WTC11 (cell line): ENCODE data around the gene TMEM43. TPM values are rescaled to one million over a fixed set of nuclear protein-coding genes. Genes with fewer than 3 reads are reported as not detected.

ENCODE experiments used
- ATAC-seq: fragments of 200-7000 bp; cut with Tn5 transposase; 2 replicates; pipeline ENCODE4 v1.10.0; 2021; ENCODE audit warnings: mild to moderate bottlenecking, moderate library complexity
- CTCF ChIA-PET: fragments of 300-600 bp; sonication (Branson Sonifier 250); formaldehyde crosslinking; loops from one replicate; lab custom pipeline; 2021; ENCODE audit warnings: antibody characterized with exemption; lab: Charles Lee
- POLR2A ChIA-PET: fragments of 350-600 bp; sonication (Branson Sonifier 250); formaldehyde crosslinking; loops from one replicate; lab custom pipeline; 2021; ENCODE audit warnings: antibody characterized with exemption; lab: Charles Lee
- DNase-seq: peaks from one replicate; pipeline ENCODE4 v3.0.0; 2021; ENCODE audit warnings: low spot score
- H3K27ac Mint-ChIP-seq: 2 replicates; pipeline ENCODE4 v1.8.0; 2021; ENCODE audit warnings: mixed read lengths
- H3K27me3 Mint-ChIP-seq: 2 replicates; pipeline ENCODE4 v1.8.0; 2021; ENCODE audit warnings: low read depth, mild to moderate bottlenecking, moderate library complexity, mixed read lengths
- H3K36me3 Mint-ChIP-seq: 2 replicates; pipeline ENCODE4 v1.8.0; 2021; ENCODE audit warnings: mixed read lengths
- H3K4me1 Mint-ChIP-seq: 2 replicates; pipeline ENCODE4 v1.8.0; 2022; ENCODE audit warnings: mixed read lengths
- H3K4me3 Mint-ChIP-seq: 2 replicates; pipeline ENCODE4 v1.8.0; 2021; ENCODE audit warnings: mild to moderate bottlenecking, moderate library complexity, mixed read lengths
- H3K9me3 Mint-ChIP-seq: 2 replicates; pipeline ENCODE4 v1.8.0; 2021; ENCODE audit warnings: mixed read lengths
- CBFB ChIP-seq: sonication (generic); formaldehyde crosslinking; IDR thresholded peaks from 2 replicates; pipeline ENCODE4 v1.8.1; 2022; ENCODE audit warnings: mild to moderate bottlenecking, low read depth, missing genetic modification reagents
- ESRRA ChIP-seq: sonication (generic); formaldehyde crosslinking; IDR thresholded peaks from 2 replicates; pipeline ENCODE4 v1.8.1; 2022; ENCODE audit warnings: mild to moderate bottlenecking, missing genetic modification reagents, borderline replicate concordance
- GRHL2 ChIP-seq: fragments of 250-450 bp; sonication (Bioruptor Pico); IDR thresholded peaks from 2 replicates; pipeline ENCODE4 v1.8.0; 2022; ENCODE audit warnings: mild to moderate bottlenecking, moderate library complexity; ENCODE audit not compliant: insufficient replicate concordance, severe bottlenecking
- JAZF1 ChIP-seq: fragments of 250-450 bp; sonication (Bioruptor Pico); IDR thresholded peaks from 2 replicates; pipeline ENCODE4 v1.9.0; 2021; ENCODE audit warnings: moderate library complexity, mild to moderate bottlenecking, inconsistent platforms
- JUN ChIP-seq: sonication (generic); formaldehyde crosslinking; IDR thresholded peaks from 2 replicates; pipeline ENCODE4 v1.8.0; 2023; ENCODE audit warnings: mild to moderate bottlenecking, missing genetic modification reagents
- KAT7 ChIP-seq: sonication (generic); formaldehyde crosslinking; IDR thresholded peaks from 2 replicates; pipeline ENCODE4 v1.8.1; 2023; ENCODE audit warnings: missing genetic modification reagents, mild to moderate bottlenecking, borderline replicate concordance
- NFATC4 ChIP-seq: fragments of 250-450 bp; sonication (Bioruptor Pico); IDR thresholded peaks from 2 replicates; pipeline ENCODE4 v1.9.0; 2021; ENCODE audit warnings: mild to moderate bottlenecking
- NFE2L1 ChIP-seq: sonication (generic); formaldehyde crosslinking; IDR thresholded peaks from 2 replicates; pipeline ENCODE4 v1.8.1; 2023; ENCODE audit warnings: missing genetic modification reagents
- NR3C1 ChIP-seq: sonication (generic); formaldehyde crosslinking; conservative IDR thresholded peaks from 2 replicates; pipeline ENCODE4 v1.8.1; 2023; ENCODE audit warnings: low read depth, mild to moderate bottlenecking, missing genetic modification reagents
- RELA ChIP-seq: sonication (generic); formaldehyde crosslinking; IDR thresholded peaks from 2 replicates; pipeline ENCODE4 v1.8.1; 2022; ENCODE audit warnings: missing genetic modification reagents, mild to moderate bottlenecking, borderline replicate concordance
- SOX15 ChIP-seq: fragments of 250-450 bp; sonication (Bioruptor Pico); IDR thresholded peaks from 2 replicates; pipeline ENCODE4 v1.9.0; 2021; ENCODE audit warnings: mild to moderate bottlenecking
- SP1 ChIP-seq: sonication (generic); formaldehyde crosslinking; conservative IDR thresholded peaks from 2 replicates; pipeline ENCODE4 v1.8.1; 2022; ENCODE audit warnings: missing genetic modification reagents
- TEAD1 ChIP-seq: sonication (generic); formaldehyde crosslinking; IDR thresholded peaks from 2 replicates; pipeline ENCODE4 v1.8.0; 2022; ENCODE audit warnings: mild to moderate bottlenecking, missing genetic modification reagents
- ZNF317 ChIP-seq: sonication (generic); formaldehyde crosslinking; IDR thresholded peaks from 2 replicates; pipeline ENCODE4 v1.8.1; 2023; ENCODE audit warnings: low read depth, mild to moderate bottlenecking, moderate library complexity, missing genetic modification reagents, borderline replicate concordance
- ZNF416 ChIP-seq: fragments of 250-450 bp; sonication (Bioruptor Pico); IDR thresholded peaks from 2 replicates; pipeline ENCODE4 v1.9.0; 2021; ENCODE audit warnings: mild to moderate bottlenecking, inconsistent platforms
- ZNF423 ChIP-seq: fragments of 250-450 bp; sonication (Bioruptor Pico); IDR thresholded peaks from 2 replicates; pipeline ENCODE4 v2.1.2; 2022; ENCODE audit warnings: mild to moderate bottlenecking, moderate library complexity
- total RNA-seq: library from RNA; stranded (reverse); gene quantifications from 3 replicates; pipeline ENCODE4 v1.2.3, GENCODE V29; 2021
- TF ChIP-seq, protein P1 (sequence below): fragments of 250-450 bp; sonication (Bioruptor Pico); IDR thresholded peaks from 2 replicates; pipeline ENCODE4 v1.9.0; 2021; ENCODE audit warnings: mild to moderate bottlenecking
- TF ChIP-seq, protein P2 (sequence below): sonication (generic); formaldehyde crosslinking; IDR thresholded peaks from 2 replicates; pipeline ENCODE4 v1.8.1; 2022; ENCODE audit warnings: low read depth, mild to moderate bottlenecking, moderate library complexity, missing genetic modification reagents, borderline replicate concordance
- TF ChIP-seq, protein P3 (sequence below): fragments of 250-450 bp; sonication (Bioruptor Pico); IDR thresholded peaks from 2 replicates; pipeline ENCODE4 v2.1.2; 2022; ENCODE audit warnings: mild to moderate bottlenecking, moderate library complexity
- TF ChIP-seq, protein P4 (sequence below): sonication (generic); formaldehyde crosslinking; IDR thresholded peaks from 2 replicates; pipeline ENCODE4 v1.8.0; 2023; ENCODE audit warnings: missing genetic modification reagents
- TF ChIP-seq, protein P5 (sequence below): sonication (generic); formaldehyde crosslinking; IDR thresholded peaks from 2 replicates; pipeline ENCODE4 v1.8.1; 2022; ENCODE audit warnings: mild to moderate bottlenecking, missing genetic modification reagents, moderate library complexity, borderline replicate concordance

Gene TMEM43
- total RNA-seq, 1 experiment from 2014 or later = 27.7 TPM

DNA sequence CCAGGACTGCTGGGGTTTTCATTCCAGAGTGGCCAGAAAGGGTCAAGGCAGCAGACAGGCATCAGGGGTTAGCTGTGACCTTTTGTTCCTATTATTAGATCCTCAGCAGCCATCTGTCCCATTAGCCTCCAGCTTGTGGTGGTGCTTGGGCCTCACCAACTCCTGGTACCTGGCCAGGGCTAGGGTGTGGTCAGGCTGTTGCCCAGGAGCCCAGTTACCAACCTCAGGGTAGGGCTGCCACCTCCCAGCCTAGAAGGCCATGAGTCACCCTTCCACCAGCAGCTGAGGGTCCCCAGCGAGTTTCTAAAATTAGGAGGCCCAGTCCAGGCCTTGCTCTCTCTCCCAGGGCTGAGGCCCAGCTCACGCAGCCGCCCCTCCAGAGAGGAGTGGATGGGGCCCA is 12.2 kb downstream of the TMEM43 start:
- ATAC-seq = no peak
- POLR2A ChIA-PET = no interaction called here

DNA sequence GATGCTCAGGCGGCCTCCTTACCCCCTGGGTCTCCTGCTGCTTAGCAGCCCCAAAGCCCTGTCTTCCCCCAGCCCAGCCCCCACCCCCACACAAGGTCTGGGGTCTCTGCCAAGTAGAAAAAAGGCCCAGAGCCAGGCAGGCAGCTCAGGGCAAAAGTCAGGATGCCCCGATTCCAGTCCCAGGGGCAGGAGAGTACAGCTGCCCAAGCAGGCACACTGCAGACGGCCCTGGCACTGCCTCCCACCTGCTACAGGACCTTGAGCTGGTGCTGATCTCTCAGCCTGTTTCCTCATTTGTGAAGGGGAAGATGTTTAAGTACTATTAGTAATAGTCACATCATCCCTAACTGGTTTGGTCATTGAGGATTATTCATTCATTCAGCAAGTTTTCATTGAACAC is 12.6 kb downstream of the TMEM43 start:
- no peaks in the 10 kb centered on the region for H3K9me3 Mint-ChIP-seq
- CTCF ChIA-PET = no interaction called here
- TF ChIP-seq KAT7 (no peak), JAZF1 (CRISPR knock-in tag) (no peak)
- H3K4me3 Mint-ChIP-seq = no peak overlapping the region
- peaks cover 27% of the 10 kb centered on the region for H3K36me3 Mint-ChIP-seq
- H3K27ac Mint-ChIP-seq = no peak overlapping the region
- H3K4me1 Mint-ChIP-seq = no peaks in the 10 kb centered on the region
- POLR2A ChIA-PET = no interaction called here
- DNase-seq = peak; percentile 3
- no peak for ATAC-seq
- no peaks in the 10 kb centered on the region for H3K27me3 Mint-ChIP-seq

More for the DNA sequence above, 12.2 kb downstream of the TMEM43 start:
- H3K9me3 Mint-ChIP-seq = no peaks in the 10 kb centered on the region
- no peak for DNase-seq
- no peaks in the 10 kb centered on the region for H3K4me1 Mint-ChIP-seq
- CTCF ChIA-PET = no interaction called here
- peaks cover 31% of the 10 kb centered on the region for H3K36me3 Mint-ChIP-seq
- H3K27me3 Mint-ChIP-seq = no peaks in the 10 kb centered on the region
- no peak for TF ChIP-seq RELA (CRISPR knock-in tag)
- TF ChIP-seq, protein P1, sequence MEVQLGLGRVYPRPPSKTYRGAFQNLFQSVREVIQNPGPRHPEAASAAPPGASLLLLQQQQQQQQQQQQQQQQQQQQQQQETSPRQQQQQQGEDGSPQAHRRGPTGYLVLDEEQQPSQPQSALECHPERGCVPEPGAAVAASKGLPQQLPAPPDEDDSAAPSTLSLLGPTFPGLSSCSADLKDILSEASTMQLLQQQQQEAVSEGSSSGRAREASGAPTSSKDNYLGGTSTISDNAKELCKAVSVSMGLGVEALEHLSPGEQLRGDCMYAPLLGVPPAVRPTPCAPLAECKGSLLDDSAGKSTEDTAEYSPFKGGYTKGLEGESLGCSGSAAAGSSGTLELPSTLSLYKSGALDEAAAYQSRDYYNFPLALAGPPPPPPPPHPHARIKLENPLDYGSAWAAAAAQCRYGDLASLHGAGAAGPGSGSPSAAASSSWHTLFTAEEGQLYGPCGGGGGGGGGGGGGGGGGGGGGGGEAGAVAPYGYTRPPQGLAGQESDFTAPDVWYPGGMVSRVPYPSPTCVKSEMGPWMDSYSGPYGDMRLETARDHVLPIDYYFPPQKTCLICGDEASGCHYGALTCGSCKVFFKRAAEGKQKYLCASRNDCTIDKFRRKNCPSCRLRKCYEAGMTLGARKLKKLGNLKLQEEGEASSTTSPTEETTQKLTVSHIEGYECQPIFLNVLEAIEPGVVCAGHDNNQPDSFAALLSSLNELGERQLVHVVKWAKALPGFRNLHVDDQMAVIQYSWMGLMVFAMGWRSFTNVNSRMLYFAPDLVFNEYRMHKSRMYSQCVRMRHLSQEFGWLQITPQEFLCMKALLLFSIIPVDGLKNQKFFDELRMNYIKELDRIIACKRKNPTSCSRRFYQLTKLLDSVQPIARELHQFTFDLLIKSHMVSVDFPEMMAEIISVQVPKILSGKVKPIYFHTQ (CRISPR knock-in tag) = no peak
- TF ChIP-seq CBFB (CRISPR knock-in tag) = no peak
- no peak for TF ChIP-seq NFATC4 (CRISPR knock-in tag)
- TF ChIP-seq, protein P2, sequence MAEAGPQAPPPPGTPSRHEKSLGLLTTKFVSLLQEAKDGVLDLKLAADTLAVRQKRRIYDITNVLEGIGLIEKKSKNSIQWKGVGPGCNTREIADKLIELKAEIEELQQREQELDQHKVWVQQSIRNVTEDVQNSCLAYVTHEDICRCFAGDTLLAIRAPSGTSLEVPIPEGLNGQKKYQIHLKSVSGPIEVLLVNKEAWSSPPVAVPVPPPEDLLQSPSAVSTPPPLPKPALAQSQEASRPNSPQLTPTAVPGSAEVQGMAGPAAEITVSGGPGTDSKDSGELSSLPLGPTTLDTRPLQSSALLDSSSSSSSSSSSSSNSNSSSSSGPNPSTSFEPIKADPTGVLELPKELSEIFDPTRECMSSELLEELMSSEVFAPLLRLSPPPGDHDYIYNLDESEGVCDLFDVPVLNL (CRISPR knock-in tag) = no peak
- TF ChIP-seq, protein P3, sequence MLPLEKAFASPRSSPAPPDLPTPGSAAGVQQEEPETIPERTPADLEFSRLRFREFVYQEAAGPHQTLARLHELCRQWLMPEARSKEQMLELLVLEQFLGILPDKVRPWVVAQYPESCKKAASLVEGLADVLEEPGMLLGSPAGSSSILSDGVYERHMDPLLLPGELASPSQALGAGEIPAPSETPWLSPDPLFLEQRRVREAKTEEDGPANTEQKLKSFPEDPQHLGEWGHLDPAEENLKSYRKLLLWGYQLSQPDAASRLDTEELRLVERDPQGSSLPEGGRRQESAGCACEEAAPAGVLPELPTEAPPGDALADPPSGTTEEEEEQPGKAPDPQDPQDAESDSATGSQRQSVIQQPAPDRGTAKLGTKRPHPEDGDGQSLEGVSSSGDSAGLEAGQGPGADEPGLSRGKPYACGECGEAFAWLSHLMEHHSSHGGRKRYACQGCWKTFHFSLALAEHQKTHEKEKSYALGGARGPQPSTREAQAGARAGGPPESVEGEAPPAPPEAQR (CRISPR knock-in tag) = no peak
- no peak for TF ChIP-seq JUN
- TF ChIP-seq NFE2L1 (CRISPR knock-in tag) = no peak
- TF ChIP-seq ZNF416 (CRISPR knock-in tag) = no peak
- no peak for TF ChIP-seq ESRRA (CRISPR knock-in tag)
- TF ChIP-seq TEAD1 (CRISPR knock-in tag) = no peak
- TF ChIP-seq ZNF423 (CRISPR knock-in tag) = no peak
- no peak overlapping the region for H3K4me3 Mint-ChIP-seq
- H3K27ac Mint-ChIP-seq = no peak overlapping the region

DNA sequence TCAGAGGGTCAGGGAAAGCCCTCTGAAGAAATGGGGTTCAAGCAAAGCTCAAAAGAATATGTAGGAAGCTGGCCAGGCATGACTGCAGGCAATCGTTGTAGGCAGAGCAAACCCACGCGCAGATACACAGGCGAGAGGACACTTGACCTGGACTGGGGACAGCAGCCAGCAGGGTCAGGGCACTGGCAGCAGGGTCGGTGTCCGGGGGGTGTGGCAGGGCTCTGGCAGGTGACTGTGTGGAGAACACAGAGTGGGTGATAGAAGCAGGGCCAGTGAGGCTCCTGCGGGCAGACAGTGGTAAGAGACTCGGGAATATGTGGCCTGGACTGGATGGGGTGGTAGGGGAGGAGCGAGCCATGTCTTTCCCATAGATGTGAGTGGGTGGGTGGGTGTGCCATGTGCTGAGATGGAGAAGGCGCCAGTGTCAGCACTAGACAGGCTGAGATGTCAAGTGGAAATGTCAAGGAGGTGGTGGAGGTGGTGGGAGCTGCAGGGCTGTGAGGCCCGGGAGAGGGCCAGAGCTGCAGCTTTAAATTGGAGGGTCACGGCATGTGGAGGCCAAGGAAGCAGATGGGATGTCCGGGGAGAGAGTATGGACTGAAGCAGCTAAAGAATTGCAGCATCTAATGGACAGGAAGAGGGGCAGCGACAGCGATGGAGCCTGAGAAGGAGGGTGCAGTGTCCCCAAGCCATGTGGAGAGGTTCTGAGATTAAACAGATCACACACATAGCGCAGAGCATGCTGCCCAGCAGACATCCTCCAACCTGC is 13.4 kb downstream of the TMEM43 start:
- no peaks in the 10 kb centered on the region for H3K4me1 Mint-ChIP-seq
- TF ChIP-seq ZNF423 (CRISPR knock-in tag) = no peak
- TF ChIP-seq SP1 (CRISPR knock-in tag) = no peak
- TF ChIP-seq, protein P4, sequence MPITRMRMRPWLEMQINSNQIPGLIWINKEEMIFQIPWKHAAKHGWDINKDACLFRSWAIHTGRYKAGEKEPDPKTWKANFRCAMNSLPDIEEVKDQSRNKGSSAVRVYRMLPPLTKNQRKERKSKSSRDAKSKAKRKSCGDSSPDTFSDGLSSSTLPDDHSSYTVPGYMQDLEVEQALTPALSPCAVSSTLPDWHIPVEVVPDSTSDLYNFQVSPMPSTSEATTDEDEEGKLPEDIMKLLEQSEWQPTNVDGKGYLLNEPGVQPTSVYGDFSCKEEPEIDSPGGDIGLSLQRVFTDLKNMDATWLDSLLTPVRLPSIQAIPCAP (CRISPR knock-in tag) = no peak
- TF ChIP-seq NR3C1 (CRISPR knock-in tag) = no peak
- no peak for TF ChIP-seq GRHL2
- TF ChIP-seq SOX15 (CRISPR knock-in tag) = no peak
- no peak for TF ChIP-seq TEAD1 (CRISPR knock-in tag)
- TF ChIP-seq ZNF317 (CRISPR knock-in tag) = no peak
- TF ChIP-seq JUN = no peak
- TF ChIP-seq, protein P5, sequence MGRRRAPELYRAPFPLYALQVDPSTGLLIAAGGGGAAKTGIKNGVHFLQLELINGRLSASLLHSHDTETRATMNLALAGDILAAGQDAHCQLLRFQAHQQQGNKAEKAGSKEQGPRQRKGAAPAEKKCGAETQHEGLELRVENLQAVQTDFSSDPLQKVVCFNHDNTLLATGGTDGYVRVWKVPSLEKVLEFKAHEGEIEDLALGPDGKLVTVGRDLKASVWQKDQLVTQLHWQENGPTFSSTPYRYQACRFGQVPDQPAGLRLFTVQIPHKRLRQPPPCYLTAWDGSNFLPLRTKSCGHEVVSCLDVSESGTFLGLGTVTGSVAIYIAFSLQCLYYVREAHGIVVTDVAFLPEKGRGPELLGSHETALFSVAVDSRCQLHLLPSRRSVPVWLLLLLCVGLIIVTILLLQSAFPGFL (CRISPR knock-in tag) = no peak
- CTCF ChIA-PET = no interaction called here
- no peaks in the 10 kb centered on the region for H3K27me3 Mint-ChIP-seq
- no peaks in the 10 kb centered on the region for H3K9me3 Mint-ChIP-seq
- peak; percentile 8 for DNase-seq
- H3K36me3 Mint-ChIP-seq = peaks cover 19% of the 10 kb centered on the region
- POLR2A ChIA-PET = no interaction called here
- H3K27ac Mint-ChIP-seq = no peak overlapping the region
- no peak for ATAC-seq
- no peak overlapping the region for H3K4me3 Mint-ChIP-seq
